Middle frontal gyrus (tissue), 1 donor: Measurements from ENCODE around the gene MRPS26.
"Not testable (repeated sequence)": the region's sequence is repeated elsewhere in the genome, so short reads cannot be mapped to it uniquely, and the experiment has no call there.

ENCODE experiments used
- DNase-seq: peaks from one replicate; pipeline ENCODE4 v3.0.0-alpha.2; 2015; ENCODE audit warnings: low spot score; ENCODE audit errors: extremely low spot score

Gene MRPS26

GRCh38 chr20:3072530-3073250, 26.8 kb downstream of the MRPS26 start:
- DNase-seq: no peak

GRCh38 chr20:3073251-3073643, 27.4 kb downstream of the MRPS26 start:
- not testable (repeated sequence) for DNase-seq

GRCh38 chr20:3074812-3075211, 29.0 kb downstream of the MRPS26 start:
- DNase-seq: no peak

- DNase-seq: not testable (repeated sequence)
Measured at GRCh38 chr20:3075315-3075714, 29.5 kb downstream of the MRPS26 start.

- no peak for DNase-seq
Measured at GRCh38 chr20:3077618-3078134, 31.8 kb downstream of the MRPS26 start.

- no peak for DNase-seq
Measured at GRCh38 chr20:3080939-3081388, 35.1 kb downstream of the MRPS26 start.

- no peak for DNase-seq
Measured at GRCh38 chr20:3081641-3082040, 35.8 kb downstream of the MRPS26 start.

GRCh38 chr20:3082306-3082951, 36.6 kb downstream of the MRPS26 start:
- DNase-seq: no peak

GRCh38 chr20:3082955-3083952, 37.4 kb downstream of the MRPS26 start:
- no peak for DNase-seq

- no peak for DNase-seq
Measured at GRCh38 chr20:3084283-3084985, 38.6 kb downstream of the MRPS26 start, which contains the start of gene AVP. AVP (minus strand) TSS chr20:3084724; CDS start chr20:3084674, 50 bp downstream.

GRCh38 chr20:3084986-3085360, 39.1 kb downstream of the MRPS26 start:
- no peak for DNase-seq

GRCh38 chr20:3085571-3086072, 39.8 kb downstream of the MRPS26 start:
- no peak for DNase-seq

- no peak for DNase-seq
Measured at GRCh38 chr20:3088031-3088430, 42.2 kb downstream of the MRPS26 start.

- no peak for DNase-seq
Measured at GRCh38 chr20:3090565-3090964, 44.7 kb downstream of the MRPS26 start.

- DNase-seq: no peak
Measured at GRCh38 chr20:3092611-3093379, 46.9 kb downstream of the MRPS26 start.

GRCh38 chr20:3093861-3094361, 48.1 kb downstream of the MRPS26 start:
- no peak for DNase-seq

GRCh38 chr20:3094848-3095629, 49.2 kb downstream of the MRPS26 start:
- no peak for DNase-seq
